Right lobe of liver (tissue), 4 donors: Measurements from ENCODE around the gene SCN2A.

Source experiments
- POLR2A ChIP-seq: fragments of 450-650 bp; IDR thresholded peaks from one replicate; pipeline ENCODE4 v1.6.1; 2017; ENCODE audit warnings: antibody characterized with exemption, mild to moderate bottlenecking
- TF ChIP-seq, protein P1 (sequence below), 4 donors: fragments of 200-600 bp in 3 of 4; fragments of 450-650 bp in 1 of 4; IDR thresholded peaks; one replicate each; pipeline versions ENCODE4 v1.5.1 to v1.8.0; 2016 to 2022; ENCODE audit warnings: antibody characterized with exemption in 4 of 4, mild to moderate bottlenecking in 2 of 4
- donor health status: DM: no; HTN: no; CAD: no.
- donor health status: DM: no; HTN: no; CAD: no.
- donor health status: DM: no; HTN: yes; CAD: no.

DNA sequence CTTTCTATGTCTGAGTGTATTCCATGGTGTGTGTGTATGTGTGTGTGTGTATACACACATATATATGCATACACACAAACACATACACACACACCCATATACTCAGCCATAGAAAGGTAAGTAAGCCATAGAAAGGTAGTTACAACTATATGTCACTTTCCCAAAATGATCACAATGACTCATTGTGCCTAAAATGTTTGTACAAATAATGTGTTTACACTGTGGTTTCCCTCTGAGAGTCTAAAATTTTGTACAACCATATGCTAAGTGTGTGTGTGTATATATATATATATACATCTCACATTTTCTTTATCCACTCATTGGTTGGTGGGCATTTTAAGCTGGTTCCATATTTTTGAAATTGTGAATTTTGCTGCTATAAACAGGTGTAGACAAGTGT, 175.0 kb downstream of the SCN2A start:
- TF ChIP-seq, protein P1, sequence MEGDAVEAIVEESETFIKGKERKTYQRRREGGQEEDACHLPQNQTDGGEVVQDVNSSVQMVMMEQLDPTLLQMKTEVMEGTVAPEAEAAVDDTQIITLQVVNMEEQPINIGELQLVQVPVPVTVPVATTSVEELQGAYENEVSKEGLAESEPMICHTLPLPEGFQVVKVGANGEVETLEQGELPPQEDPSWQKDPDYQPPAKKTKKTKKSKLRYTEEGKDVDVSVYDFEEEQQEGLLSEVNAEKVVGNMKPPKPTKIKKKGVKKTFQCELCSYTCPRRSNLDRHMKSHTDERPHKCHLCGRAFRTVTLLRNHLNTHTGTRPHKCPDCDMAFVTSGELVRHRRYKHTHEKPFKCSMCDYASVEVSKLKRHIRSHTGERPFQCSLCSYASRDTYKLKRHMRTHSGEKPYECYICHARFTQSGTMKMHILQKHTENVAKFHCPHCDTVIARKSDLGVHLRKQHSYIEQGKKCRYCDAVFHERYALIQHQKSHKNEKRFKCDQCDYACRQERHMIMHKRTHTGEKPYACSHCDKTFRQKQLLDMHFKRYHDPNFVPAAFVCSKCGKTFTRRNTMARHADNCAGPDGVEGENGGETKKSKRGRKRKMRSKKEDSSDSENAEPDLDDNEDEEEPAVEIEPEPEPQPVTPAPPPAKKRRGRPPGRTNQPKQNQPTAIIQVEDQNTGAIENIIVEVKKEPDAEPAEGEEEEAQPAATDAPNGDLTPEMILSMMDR (IDR thresholded peaks at IDR 0.05): no peak
- no peak for TF ChIP-seq POLR2A
